Measurements from ENCODE around the gene AGA.

GRCh38 chr4:177403746-177404145, 38.5 kb downstream of the AGA start:
- TF ChIP-seq CTCF (IDR thresholded peaks at IDR 0.05) (no peak), POLR2AphosphoS5 (IDR thresholded peaks at IDR 0.05; ENCODE audit: insufficient read depth in 1 of 2, low read depth in 1 of 2) (no peak), POLR2A (IDR thresholded peaks at IDR 0.05) (no peak)
